SW480 (cell line): ENCODE results near the gene MPRIP.
"Not testable (repeated sequence)": the region's sequence is repeated elsewhere in the genome, so short reads cannot be mapped to it uniquely, and the experiment has no call there.

Source experiments
- DNase-seq: peaks from one replicate; pipeline ENCODE4 v3.0.0-alpha.2; 2016; ENCODE audit warnings: low spot score

The MPRIP gene

DNA sequence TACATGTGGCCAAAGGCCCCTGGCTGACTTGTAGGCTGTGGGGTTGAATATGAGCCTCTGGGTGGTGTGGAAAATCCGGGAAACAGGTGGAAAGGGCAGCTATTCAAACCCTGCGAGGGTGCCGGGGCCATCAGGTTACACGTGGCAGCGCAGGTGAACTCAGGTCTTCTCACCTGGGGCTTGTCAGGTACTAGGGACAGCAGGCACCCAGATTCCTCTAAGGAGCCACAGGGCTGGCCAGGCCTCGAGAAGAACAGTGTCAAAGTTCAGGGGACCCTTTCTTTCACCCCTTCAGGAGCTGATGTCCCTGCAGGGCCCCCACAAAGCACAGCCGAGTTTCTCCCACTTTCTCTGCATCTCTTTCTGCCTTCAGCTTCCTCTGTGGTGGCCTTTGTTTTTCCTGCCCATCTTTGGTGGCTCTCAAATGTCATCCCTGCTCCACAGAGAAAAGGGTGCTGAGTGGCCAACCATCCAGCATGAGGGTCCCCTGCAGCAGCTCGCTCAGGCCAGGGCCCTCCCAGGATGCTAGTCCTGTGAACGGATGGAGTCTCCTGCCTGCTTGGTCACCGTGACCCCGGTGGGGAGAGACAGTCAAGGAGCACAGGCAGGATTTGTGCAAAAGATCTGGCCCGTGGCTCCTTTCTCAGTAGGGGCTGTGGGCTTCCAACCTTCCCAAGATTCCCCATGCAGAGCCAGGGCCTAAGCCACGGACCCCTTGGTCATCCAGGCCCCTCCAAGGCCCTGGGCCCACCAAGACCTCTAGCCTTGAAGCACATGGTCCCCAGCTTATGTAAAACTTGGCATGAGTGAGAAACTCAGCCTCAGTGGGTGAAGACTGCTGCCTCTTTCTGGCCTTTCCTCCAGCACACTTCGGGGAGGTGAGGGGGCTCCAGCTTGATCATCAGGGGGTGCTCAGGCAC is 28.2 kb upstream of the MPRIP start:
- not testable (repeated sequence) for DNase-seq

DNA sequence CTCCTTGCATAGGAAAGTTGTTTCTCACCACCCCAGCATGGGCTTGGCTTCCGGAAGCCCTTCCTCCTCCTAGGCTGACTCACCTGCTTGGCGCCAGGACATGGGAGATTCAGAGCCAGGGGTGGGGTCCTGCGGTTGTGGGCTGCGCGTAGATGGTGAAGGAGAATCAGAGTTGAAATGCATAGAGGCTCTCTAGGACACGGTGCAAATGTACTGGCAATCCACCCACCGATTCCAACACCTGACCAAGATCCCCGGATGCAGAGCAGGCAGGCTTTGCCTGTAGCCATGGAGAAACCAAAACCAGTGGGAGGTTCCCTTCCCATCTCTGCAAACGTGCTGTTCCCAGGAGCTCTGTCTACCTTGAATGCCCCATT is 27.5 kb upstream of the MPRIP start:
- peak; percentile 99 for DNase-seq

DNA sequence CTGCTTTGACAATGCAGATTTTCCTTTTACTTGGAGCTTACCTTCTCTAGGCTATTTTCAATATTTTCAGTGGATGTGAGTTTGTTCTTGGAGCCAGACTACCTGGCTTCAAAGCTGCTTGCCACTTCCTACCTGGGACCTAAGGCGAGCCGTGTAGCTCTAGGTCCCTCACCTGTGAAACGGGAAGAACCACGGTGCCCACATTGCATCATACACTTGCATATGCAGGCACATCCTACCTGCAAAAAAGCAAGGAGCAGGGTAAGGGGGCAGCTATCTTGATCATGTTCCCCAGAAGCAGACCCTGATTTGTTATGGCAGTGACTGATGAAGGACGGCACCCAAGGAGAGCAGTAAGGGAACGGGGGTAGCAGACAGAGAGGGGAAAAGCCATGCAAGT is 27.0 kb upstream of the MPRIP start:
- DNase-seq: no peak

DNA sequence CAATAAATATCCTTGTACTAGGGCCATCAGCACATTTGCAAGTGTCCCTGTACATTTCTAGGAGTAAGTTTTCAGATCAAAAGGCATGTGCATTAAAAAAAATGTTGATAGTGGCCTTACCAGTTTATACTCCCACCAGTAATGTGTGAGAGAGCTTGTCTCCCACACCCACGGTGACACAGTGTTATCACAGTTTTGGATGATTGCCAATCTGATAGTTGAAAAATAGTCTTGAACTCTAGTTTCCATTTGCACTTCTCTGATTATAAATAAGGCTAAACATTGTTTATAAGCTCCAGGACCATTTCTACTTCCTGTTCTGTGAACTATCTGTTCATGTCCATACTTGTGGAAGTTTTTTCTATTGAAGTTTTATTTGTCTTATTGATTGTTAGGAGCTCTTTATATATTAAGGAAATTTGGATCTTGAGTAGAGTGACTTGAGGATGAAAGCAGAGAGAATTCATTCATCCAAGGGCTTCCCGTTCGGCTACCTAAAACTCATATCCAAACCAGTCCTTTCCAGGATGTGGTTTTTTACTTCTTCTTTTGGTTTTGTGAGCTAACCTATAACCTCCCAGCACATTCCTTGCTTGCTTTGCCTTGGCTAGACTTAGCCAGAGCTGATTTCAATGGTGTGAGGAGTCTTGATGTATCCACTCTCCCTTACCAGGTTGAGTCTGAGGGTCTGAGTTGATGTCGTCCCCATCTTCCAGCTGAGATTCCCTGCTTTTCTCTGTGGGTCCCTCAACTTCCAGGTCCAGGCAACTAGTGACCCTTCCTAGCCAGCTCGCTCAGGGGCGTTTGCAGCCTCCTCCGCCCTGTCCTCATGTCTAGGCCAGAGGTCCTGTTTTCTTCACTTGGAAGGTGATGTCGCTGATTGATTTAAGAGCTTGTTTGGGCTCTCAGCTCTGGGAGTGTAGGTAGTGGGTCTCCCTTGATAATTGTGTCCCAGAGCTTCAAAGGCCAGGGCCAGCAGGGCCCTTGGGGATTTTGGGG is 25.8 kb upstream of the MPRIP start:
- not testable (repeated sequence) for DNase-seq

DNA sequence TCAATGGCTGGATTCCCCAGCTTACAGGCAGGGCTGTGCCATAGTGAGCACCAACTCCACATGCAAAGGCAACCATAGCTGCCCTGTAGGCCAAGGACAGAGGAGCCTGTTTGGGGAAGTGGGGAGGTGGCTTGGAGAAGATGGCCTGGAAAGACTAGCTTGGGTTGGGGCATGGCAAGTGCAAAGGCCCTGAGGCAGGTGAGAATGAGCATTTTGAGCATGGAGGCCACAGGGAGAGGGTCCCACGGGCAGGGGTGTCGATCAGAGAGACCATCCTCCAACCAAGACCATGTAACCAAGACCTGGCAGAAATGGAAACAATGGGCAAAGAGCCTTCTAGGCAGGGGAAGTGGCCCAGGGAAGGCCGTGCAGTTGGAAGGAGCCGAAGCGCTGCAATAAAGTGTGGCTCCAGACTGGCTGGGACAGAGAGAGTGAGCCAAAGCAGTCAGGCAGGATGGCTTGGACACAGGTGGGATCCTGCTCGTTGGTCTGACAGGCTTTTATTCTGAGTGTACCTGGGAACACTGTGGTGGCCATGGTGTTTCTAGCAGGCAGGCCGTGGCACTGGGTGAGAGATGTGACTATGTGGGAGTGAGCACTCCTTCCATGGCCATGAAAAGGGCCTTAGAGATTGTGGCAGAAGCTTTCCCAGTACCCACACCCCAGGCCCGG is 24.8 kb upstream of the MPRIP start:
- no peak for DNase-seq

DNA sequence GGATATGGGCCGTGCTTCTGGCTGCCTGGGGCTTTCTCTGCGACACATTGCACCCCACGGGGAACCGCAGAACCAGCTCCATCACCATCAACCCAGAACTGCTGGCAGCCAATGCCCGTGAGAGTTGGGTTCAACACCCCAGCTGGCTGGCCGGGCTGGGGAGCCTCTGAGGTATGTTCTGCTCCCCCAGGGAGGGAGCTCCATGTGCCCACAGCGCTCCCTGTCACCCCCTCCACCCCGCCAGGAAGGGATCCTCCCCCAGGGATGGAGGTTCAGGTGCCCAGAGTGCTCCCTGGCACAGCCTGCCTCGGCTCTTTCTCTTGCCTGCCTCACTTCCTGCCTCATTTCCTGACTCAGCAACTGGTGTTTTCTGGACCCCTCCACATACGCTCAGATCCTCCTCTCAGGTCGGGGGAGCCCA is 24.2 kb upstream of the MPRIP start:
- no peak for DNase-seq

DNA sequence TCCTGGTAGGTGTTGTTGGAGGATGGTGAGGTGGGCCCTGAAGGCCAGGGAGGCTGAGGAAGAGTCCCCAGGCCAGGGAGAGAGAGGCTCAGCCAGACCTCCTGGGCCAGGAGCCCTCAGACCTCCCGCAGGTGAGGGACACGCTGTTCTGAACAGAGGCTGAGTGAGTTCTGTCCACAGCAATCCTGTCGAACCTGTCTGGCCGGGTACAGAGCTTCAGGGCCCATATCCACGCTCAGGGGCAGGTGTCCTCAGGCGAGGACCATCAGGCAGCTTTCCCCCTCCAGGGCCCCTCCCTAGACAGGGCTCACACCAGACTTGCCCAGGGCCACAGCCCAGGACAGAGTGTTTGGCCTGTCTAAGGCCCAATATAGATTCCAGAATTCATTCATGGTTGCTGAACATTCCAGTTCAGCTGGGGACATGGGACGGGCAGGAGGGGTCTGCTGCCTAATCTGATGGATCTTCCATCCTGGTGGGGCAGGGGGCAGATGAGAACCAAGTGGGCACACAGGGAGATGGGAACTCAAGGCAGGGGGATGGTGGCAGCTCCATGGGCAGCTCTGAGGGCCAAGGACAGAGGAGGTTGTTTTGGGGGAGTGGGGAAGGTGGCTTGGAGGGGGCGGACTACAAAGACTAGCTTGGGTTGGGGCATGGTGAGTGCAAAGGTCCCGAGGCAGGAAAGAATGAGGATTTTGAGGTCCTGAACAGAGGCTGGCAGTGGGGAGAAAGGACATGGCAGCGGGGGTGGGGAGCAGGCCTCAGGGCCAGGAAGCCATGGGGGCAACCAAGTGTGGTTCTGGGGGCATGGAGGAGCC is 23.4 kb upstream of the MPRIP start:
- DNase-seq: no peak

DNA sequence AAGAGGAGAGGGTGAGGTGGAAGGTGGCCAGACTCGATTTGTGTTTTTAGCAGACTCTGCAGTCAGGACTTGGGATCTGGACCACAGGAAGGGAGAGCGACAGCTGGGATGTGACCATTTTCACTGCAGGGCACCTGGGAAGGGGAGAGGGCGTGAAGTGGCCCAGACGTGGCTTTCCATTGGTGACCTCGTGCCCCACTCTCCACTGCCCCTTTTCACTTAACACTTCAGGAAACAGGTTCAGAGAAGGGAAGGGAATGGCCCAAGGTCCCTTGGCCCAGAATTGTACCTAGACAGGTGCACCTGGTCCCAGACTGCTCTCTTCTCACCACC is 22.9 kb upstream of the MPRIP start:
- no peak for DNase-seq

DNA sequence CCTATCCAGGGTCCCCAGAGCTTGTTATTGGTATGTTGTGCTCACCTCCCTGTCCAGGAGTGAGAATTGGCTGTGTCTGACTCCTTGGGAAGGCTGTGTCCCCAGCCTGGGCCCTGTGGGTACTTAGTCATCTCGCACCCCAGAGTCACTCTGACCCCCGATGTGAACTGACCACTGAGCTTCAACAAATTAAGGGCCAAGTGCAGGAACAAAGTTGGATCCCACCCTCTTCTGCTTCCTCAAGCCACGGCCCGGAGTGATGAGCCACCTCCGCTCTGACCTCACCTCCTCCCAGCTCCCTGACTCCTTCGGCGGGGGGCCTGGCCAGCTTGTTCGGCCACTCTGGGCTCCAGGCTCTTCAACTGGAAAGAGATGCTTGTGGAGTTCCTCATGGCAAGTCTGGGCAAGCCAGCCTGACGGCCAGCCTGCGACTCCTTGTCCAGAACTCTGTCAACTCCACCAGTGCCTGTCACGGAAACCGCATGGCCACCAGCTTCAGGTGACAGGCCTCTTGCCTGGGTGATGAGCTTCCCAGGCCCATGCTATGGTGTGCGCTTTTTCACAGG is 22.3 kb upstream of the MPRIP start:
- no peak for DNase-seq

DNA sequence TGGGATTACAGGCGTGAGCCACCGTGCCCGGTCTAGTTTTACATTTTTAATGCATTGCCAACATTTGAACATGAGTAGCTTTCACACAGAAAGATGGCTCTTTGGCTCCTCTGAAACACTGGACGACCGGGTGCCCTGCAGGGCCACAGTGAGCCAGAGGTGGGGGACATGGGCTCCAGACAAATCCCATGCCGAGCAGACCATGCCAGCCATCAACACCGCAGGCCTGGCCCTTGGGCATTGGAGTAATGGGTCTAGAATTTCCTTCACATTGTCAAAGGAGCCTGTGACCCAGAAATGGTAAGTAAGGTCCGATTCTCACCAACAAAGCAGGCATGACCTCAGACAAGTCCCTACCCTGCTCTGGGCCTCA is 21.4 kb upstream of the MPRIP start:
- no peak for DNase-seq

DNA sequence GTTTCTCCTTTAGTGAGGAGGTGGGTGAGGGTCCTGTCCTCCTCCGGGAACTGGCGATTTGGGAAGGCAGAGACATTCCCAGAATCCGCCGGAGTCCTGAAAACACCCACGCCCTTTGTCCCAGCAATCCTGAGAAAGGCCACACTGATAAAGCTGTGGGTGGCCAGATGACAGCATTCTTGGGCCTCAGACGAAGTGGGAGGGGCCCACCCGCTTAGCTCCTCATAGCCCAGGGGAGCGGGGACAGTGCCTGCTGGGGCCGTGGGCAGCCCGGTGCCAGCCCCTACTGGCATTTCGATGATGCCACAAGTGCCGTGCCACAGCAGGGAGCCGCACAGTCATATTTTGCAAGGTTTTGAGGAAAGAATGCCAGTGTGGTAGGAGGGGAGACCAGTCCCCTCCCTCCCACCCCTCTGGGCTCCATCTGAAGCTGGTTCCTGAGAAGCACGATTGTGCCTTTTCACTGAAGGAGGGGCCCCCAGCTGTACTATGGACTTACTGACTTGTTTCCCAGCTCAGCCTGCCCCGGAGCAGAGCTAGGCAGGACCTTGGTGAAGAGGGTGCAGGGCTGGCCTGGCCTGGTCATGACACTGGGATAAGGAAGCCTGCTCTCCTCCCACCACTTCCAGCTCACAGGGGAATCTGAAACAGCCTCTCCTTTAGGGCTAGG is 20.9 kb upstream of the MPRIP start:
- DNase-seq: peak; percentile 89

DNA sequence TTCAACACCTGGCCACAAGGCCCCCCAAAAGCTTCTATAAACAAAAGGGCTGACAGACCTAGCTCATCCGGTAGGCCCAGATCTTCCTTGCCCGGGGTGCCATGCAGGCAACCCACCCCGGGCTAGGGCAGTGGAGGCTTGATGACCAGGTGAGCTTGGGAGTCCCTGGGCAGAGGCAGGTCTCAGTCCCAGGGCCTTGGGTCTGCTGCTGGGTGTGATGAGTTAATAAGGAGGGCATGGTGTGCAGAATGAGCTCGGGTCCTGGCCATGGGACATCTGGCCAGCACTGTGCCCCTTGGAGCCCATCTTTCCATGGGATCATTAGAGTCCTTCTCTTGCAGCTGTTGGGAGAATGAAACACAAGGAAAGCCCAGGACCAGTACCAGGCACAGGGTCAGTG is 20.2 kb upstream of the MPRIP start:
- DNase-seq: no peak

DNA sequence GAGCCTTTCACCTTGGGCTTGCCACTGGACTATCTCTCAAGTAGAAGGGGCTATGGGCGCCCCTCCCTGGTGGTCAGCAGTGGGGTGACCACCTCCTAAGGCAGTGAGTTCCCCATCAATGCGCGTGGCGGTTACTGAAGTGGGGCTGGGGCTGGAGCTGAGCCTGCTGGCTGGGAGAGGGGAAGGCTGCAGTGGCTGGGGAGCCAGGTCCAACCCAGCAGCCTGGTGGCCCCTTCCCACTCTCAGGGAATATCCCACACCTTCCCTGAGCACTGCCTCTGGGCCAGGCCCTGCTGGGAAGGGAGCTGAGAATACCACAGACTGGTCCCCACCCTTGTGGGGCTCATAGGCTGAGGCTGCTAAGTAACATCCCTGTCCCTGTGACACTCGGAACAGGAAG is 19.8 kb upstream of the MPRIP start:
- DNase-seq: no peak

DNA sequence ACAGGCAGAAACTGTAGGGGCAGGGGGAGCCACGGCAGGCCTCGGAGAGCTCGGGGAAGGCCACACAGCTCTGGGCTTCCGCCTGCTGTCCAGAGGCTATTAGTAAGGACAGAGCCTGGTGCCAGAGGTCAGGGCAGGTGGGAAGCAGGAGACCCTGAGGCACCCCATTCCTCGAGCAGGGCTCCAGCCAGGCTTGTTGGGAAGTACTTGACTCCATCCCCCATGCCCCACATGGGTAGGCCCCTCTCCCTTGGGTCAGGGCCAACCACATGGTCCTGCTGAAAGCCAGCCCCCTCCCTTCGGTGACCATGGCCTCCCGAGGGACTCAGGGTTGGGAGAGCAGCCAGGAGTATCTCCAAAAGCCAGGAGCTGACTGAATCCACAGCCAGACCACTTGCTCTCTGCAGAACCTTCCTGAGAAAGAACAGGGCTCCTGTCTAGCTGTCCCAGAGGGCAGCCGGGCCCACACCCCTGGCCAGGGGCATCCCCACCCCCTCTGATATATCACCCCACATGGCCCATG is 17.4 kb upstream of the MPRIP start:
- DNase-seq: no peak

DNA sequence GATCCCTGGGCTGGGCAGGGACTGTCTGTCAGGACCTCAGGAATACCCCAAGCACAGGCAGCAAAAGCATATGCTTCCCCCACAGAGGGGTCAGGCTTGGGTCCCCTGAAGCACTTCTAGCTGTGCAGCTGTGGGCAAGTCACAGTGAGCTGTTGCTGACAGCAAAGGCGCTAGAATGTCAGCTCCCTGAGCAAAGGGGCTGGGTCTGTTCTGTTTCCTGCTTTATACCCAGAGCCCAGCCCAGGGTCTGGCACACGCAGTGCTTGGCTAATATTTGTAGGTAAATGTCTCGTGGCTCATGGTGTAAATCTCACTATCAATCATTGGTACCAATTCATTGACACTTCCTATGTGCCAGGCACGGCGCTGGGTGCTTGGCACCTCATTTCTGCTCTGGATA is 16.6 kb upstream of the MPRIP start:
- no peak for DNase-seq

DNA sequence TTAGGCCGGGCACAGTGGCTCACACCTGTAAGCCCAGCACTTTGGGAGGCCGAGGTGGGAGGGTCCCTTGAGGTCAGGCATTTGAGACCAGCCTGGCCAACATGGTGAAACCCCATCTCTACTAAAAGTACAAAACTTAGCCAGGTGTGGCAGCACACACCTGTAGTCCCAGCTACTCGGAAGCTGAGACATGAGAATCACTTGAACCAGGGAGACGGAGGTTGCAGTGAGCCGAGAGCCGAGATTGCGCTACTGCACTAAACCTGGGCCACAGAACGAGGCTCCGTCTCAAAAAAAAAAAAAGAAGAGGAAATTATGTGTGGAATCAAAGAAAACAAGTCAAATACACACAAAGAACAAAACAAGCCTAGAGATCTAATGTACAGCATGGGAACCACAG is 16.1 kb upstream of the MPRIP start:
- no peak for DNase-seq

DNA sequence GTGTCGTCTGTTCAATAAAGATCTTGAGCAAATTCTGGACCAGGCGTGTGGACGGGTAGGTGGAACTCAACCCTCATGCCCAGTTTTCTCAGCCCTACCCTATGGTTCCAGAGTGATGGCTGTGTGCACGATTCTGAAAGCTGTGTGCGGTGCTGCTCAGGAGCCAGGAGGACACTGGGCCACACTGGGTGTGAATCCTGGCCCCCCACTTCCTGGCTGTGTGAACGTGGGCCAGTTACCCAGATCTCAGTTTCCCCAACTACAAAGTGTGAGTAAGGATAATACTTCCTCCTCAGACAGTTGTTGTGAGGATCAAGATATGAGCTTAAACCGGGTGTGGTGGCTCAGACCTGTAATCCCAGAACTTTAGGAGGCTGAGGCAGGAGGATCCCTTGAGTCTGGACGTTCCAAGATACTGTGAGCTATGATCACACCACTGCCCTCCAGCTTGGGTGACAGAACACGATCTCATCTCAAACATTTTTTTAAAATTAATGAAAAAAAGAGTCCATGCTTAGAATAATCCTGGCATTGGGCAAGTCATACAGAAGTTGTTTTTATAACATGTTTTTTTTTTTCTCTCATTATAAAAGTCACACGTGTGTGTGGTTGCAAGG is 14.7 kb upstream of the MPRIP start:
- DNase-seq: no peak

DNA sequence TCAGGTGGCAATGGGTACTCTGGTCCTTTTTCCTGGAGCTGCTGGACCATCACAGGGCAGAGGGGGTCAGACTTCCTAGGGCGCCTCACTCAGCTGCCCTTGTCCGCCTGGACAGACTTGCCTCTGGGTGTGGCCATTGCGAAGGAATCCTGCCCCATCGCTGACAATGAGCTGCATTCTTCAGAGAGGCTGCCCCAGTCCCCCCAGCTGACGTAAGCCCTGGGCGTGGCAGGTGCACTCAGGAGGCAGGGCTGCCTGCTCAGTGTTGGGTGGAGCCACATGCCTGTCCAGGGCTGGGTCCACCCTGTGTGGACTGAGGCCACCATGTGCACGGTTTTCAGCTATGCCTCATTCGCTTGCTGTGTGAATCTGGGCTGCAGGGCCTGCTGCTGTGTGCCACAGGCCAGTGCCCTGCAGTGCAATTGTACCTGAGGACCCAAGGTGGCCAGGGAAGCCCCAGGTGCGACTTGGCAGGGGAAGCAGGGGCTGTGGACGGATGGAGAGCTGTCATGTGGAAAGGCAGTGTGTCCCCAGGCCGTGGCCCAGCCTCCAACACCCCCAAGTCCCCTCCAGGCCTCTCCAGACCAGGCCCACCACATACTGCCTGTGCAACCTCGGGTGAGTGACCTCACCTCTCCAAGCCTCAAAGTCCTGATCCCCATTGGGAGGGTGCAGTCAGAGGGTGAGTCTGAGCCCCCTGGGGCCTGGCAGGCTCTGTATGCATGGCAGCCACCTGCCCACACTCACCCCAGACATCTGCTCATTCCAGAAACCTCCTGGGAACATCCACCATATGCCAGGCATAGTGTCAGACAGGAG is 14.0 kb upstream of the MPRIP start:
- peak; percentile 99 for DNase-seq

DNA sequence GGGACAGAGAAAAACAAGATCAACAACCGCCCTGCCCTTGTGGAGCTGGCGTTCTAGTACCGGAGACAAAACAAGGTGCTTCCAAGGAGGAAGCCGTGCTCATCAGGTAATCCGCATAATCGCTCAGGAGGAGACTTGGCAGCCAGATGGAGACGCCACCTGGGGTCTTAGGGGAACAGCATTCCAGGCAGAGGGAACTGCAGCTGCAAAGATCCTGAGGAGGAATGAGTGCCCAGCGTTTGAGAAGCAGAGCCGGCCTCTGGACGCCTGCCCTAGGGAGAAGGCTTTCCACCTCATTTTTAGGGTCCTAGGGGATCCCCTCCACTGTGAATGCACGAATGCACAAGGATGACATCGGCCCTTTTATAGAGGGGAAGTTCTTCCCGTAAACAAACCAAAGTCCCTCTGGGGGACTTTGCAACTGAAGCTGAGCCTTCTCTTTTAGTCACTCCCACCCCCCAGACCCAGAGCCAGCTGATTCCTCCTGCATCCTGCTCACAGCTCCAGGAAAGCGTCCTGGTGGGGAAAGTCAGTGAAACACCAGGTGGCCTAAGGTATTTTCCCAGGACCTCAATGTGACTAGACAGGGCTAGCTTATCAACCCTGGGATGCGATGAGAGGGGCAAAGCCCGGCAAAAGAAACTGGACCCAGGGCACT is 13.2 kb upstream of the MPRIP start:
- DNase-seq: peak; percentile 45
